ENCODE results near the gene MSMO1. TPM values are rescaled to one million over a fixed set of nuclear protein-coding genes. Genes with fewer than 3 reads are reported as not detected.

The MSMO1 gene
- total and polyA plus RNA-seq, 2 of the 8 experiments (the other 6 are each of a cell fraction or from before 2014, with no cell fraction given): 79.8 to 109 TPM

- Histone ChIP-seq H3K9me3 (ENCODE audit: insufficient read depth in 2 of 2, low read depth in 1 of 2, low read length in 1 of 2) (no peaks in the 10 kb centered on the region), H2BK15ac (ENCODE audit: low read length) (no peak overlapping the region), H4K8ac (ENCODE audit: extremely low read depth, insufficient read depth, low read length) (no peak overlapping the region), H3K23me2 (ENCODE audit: low read depth, low read length) (peaks cover 11% of the 10 kb centered on the region; the same call in 1 of the 2 replicates), H4K5ac (ENCODE audit: insufficient read length, low read depth, low read length) (no peak overlapping the region), H3K27ac (ENCODE audit: low read depth, low read length) (no peak overlapping the region), H4K91ac (replicated peaks; ENCODE audit: insufficient read length, low read length) (no peak overlapping the region), H2BK20ac (ENCODE audit: low read length) (no peak overlapping the region), H3K36me3 (ENCODE audit: control insufficient read depth in 2 of 4, insufficient read depth in 4 of 4, low read length in 3 of 4) (no peaks in the 10 kb centered on the region), H3K23ac (ENCODE audit: insufficient read length) (no peak overlapping the region), H3K4me1 (replicated peaks in 1 of 4; ENCODE audit: control insufficient read depth in 3 of 4, insufficient read depth in 4 of 4, low read length in 3 of 4) (peaks cover 0 to 8% (median 3%) of the 10 kb centered on the region in 4 experiments; a peak in 3 of 7 replicates), H3K56ac (replicated peaks; ENCODE audit: insufficient read length, low read depth, low read length) (no peak overlapping the region), H2BK5ac (ENCODE audit: low read depth, low read length) (no peak overlapping the region), H3K4me2 (ENCODE audit: insufficient read depth in 1 of 2, low read depth in 2 of 2, low read length in 2 of 2) (peak overlapping the region; percentile 78 to 91), H2BK12ac (ENCODE audit: low read depth, low read length) (no peak overlapping the region), H3K18ac (ENCODE audit: extremely low read depth, low read length) (no peak overlapping the region), H4K20me1 (replicated peaks in 1 of 2; ENCODE audit: control insufficient read depth in 1 of 2, insufficient read depth in 2 of 2, low read length in 2 of 2) (no peaks in the 10 kb centered on the region), H2AFZ (ENCODE audit: low read length) (peak overlapping the region; percentile 97), H3K4ac (replicated peaks; ENCODE audit: insufficient read length, low read depth, low read length) (no peak overlapping the region), H3K79me1 (ENCODE audit: low read depth, low read length) (no peaks in the 10 kb centered on the region), H3K9ac (replicated peaks in 1 of 4; ENCODE audit: extremely low read depth in 1 of 4, low read depth in 3 of 4, low read length in 3 of 4) (peak overlapping the region in 1 of 4 experiments; percentile 24; a peak in 1 of 7 replicates), H3K4me3 (ENCODE audit: extremely low read depth in 1 of 4, insufficient read depth in 2 of 4, low read depth in 3 of 4, low read length in 4 of 4) (peak overlapping the region; percentile 47 to 75 (median 61)), H3K27me3 (replicated peaks in 1 of 4; ENCODE audit: control insufficient read depth in 3 of 4, extremely low read depth in 1 of 4, insufficient read depth in 3 of 4, low read length in 3 of 4) (peaks cover 0 to 11% (median 10%) of the 10 kb centered on the region in 4 experiments; a peak in 4 of 7 replicates), H2BK120ac (replicated peaks; ENCODE audit: low read depth, low read length) (no peak overlapping the region), H3K79me2 (ENCODE audit: control insufficient read depth in 1 of 2, insufficient read depth in 2 of 2, low read length in 2 of 2) (no peaks in the 10 kb centered on the region), H2AK5ac (ENCODE audit: low read depth, low read length) (no peak overlapping the region), H3K14ac (ENCODE audit: insufficient read length) (no peak overlapping the region)
- WGBS, 2 experiments (ENCODE audit: extremely low coverage in 1 of 2, insufficient coverage in 1 of 2, insufficient read length in 1 of 2, insufficient replicate concordance in 2 of 2, low coverage in 1 of 2, low lambda C conversion rate in 2 of 2, missing lambda C conversion rate in 1 of 2): 72% methylated on average over 1 of the region's 1 CpG; no CpG with 5 or more reads in 1 of the 2 experiments
- DNase-seq (ENCODE audit: low read depth in 1 of 2, low spot score in 2 of 2) (no peak), FAIRE-seq (no peak)
- TF ChIP-seq SAP30 (IDR thresholded peaks at IDR 0.05; ENCODE audit: insufficient read depth, insufficient replicate concordance, low read length) (no peak), CTCF (IDR thresholded peaks at IDR 0.05; ENCODE audit: control extremely low read depth in 1 of 3, insufficient read depth in 1 of 3, low read depth in 1 of 3, low read length in 3 of 3) (no peak), EP300 (IDR thresholded peaks at IDR 0.05; ENCODE audit: borderline replicate concordance in 1 of 2, low read depth in 2 of 2, low read length in 2 of 2) (no peak), ZNF274 (IDR thresholded peaks at IDR 0.05; ENCODE audit: borderline replicate concordance, extremely low read depth, low read length) (no peak), RFX5 (IDR thresholded peaks at IDR 0.05; ENCODE audit: borderline replicate concordance, low read depth, low read length) (no peak), GTF2F1 (IDR thresholded peaks at IDR 0.05; ENCODE audit: borderline replicate concordance, low read depth, low read length) (no peak), RBBP5 (IDR thresholded peaks at IDR 0.05; ENCODE audit: borderline replicate concordance, low read depth, low read length) (no peak), KDM4A (IDR thresholded peaks at IDR 0.05; ENCODE audit: low read depth, low read length, severe bottlenecking) (no peak), BCL11A (IDR thresholded peaks at IDR 0.05; ENCODE audit: low read depth in 2 of 2, low read length in 2 of 2) (no peak)
- CTCF ChIA-PET (ENCODE audit: partially characterized antibody): interaction anchor here (1.0 to 2.8 kb wide), 5 partner anchors 14 to 83 kb away, joined by 3 to 12 read pairs (median 4); no protein-coding TSS in a partner anchor
- POLR2A ChIA-PET (ENCODE audit: partially characterized antibody): no interaction called here
Observed at GRCh38 chr4:165378398-165378744, 50.9 kb downstream of the MSMO1 start.
